NCI-H748 (cell line): ENCODE data around the gene RO60.
A peak's percentile ranks its signal among the peaks of the same experiment; 100 is the strongest.

Experiments
- DNase-seq: peaks from one replicate; lab custom pipeline; 2025; ENCODE audit not compliant: unreplicated experiment; lab: John Stamatoyannopoulos, UW

The RO60 gene

GRCh38 chr1:193060406-193060805 lies 994 bp downstream of the RO60 start:
- DNase-seq = no peak

DNA sequence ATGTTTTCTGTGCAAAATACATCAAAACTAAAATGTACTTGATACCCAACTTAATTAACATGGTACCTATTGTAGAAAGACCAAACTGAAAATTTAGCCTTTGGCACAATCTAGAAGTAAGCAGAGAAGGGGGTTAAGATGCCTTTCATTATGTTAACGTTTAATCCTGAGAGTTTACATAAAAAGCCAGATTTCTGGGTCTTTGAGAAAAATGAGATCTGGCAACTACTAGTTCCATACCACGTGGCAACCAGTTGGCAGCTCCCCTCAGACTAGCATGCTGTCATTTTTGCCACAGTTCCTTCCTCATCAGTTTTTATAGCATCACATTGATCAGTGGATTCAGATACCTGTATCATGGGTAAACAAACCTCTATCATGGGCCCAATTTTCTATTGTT lies 1.5 kb downstream of the RO60 start:
- DNase-seq = no peak

GRCh38 chr1:193062698-193063463 lies 3.5 kb downstream of the RO60 start:
- no peak for DNase-seq

DNA sequence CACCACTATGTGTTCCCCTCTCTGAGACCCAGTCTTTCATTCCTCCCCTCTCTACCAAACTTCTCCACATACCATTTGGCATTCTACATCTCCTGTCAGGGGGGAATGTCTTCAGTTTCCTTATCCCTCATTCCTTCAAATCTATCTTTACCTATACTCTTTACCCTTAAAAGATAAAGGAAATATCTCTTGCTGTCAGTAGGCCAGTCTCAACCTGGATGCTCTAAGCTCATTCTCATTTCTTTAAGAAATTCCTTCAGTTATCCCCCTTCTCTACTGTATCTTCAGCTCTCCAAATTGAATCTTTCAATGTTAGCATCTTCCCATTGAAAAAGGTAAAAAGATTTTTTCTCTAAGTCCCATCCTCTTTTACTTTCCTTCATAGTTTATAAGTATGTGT lies 6.5 kb downstream of the RO60 start:
- DNase-seq = no peak

- DNase-seq = no peak
Observed at GRCh38 chr1:193066606-193067005, 7.2 kb downstream of the RO60 start.

DNA sequence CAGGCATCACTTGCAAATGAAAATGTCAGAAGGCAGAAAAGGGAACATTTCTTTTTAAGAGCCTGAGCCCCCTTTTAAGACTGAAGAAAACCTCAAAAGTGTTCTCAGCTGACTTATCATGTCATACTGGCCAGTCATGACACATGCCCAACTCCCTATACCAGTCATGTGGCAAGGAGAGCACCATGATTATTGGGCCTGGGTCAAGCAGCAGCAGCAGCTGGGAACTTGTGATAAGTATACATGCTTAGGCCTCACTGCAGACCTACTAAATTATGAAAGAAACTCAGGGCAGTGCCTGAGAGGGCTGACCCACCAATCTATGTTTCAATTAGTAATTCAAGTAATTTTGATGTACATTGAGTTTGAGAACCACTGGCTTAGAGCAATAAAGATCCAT lies 8.6 kb downstream of the RO60 start:
- no peak for DNase-seq

- DNase-seq = no peak
Observed at GRCh38 chr1:193069748-193070385, 10.5 kb downstream of the RO60 start.

GRCh38 chr1:193070386-193070753 lies 11.0 kb downstream of the RO60 start:
- DNase-seq = no peak

GRCh38 chr1:193070942-193071341 lies 11.5 kb downstream of the RO60 start:
- no peak for DNase-seq

- DNase-seq = no peak
Observed at GRCh38 chr1:193077991-193078390, 18.6 kb downstream of the RO60 start.

DNA sequence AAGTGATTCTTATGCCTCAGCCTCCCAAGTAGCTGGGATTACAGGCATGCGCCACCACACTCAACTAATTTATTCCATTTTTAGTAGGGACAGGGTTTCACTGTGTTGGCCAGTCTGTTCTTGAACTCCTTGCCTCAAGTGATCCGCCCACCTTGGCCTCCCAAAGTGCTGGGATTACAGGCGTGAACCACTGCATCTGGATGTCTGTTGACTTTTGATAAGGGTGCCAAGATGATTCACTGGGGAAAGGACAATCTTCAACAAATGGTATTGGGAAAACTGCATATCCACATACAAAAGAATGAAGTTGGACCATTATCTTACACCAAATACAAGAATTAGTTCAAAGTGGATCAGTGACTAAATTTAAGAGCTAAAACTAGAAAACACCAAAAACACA lies 19.8 kb downstream of the RO60 start:
- no peak for DNase-seq

DNA sequence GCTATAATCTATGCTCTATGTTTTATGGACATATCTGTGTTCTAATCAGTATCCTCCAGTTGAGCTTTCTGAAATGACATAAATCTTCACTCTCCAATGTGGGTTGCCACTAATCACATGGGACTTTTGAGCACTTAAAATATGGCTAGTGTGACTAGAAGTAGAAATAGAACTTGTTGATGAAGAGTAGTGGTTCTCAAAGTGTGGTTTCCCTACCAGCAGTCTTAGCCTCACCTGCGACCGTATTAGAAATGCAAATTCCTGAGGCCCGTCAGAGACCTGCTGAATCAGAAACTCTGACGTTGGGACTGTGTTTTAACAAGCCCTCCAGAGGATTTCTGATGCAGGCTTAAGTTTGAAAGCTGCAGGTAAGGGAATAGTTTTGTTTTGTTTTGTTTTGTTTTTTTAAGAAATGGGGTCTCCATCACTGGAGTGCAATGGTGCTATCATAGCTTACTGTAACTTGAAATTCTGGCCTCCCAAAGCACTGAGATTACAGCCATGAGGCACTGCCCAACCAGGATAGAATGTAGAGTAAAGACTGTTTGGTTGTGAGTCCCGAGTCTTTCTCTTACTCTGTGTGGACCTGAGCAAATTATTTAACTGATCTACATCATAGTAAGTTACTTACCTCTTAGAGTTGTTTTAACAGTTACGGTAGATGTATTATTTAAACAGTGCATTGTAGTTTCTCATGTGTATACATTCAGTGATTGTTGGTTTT lies 24.1 kb downstream of the RO60 start:
- DNase-seq = no peak

GRCh38 chr1:193085263-193085662 lies 25.9 kb downstream of the RO60 start:
- DNase-seq = peak; percentile 36

DNA sequence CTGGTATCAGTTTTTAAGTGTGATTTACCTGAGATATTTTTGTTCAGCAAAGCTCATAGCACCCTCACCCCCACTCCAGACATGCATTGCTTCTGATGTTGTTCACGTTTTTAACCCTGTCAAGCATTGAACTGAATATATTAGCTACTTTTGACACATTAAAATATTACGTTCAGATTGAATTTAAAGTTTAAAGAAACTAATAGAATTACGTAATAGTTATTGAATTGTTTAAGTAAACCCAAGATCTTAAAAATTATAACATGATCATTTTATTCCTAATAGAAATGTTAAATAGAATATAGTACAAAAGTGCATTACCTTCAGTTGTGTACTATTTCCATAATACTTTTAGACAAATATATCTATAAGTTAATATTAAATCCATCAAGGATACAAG lies 26.9 kb downstream of the RO60 start:
- DNase-seq = no peak

- no peak for DNase-seq
Observed at GRCh38 chr1:193087893-193088292, 28.5 kb downstream of the RO60 start.

DNA sequence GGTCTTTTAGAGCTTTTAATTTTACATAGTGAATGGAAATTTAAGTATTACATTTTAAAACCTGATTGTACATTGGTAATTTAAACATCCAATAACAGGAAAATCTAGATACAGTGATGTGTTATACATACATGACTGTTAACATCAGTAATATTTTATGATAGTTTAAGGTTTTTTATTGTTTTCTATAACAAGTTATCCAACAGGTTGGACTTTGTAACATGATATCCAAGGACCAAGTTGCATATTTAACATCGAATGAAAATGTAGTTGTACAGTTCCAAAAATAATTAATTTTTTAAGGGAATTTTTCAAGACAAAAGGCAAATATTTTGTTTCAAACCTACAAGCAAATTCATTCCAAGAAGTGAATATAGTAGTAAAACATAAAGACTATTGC lies 31.5 kb downstream of the RO60 start:
- DNase-seq = no peak

DNA sequence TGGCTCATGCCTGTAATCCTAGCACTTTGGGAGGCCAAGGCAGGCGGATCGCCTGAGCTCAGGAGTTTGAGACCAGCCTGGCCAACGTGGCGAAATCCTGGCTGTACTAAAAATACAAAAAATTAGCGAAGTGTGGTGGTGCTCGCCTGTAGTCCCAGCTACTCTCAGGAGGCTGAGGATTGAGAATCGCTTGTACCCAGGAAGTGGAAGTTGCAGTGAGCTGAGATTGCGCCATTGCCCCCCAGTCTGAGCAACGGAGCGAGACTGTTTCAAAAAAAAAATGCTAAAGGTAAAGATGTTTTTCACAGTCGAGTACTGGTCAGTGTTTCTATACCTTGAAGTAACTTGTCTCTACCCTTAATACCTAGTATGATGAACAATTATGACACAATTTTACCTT lies 34.7 kb downstream of the RO60 start:
- DNase-seq = no peak

GRCh38 chr1:193102662-193103061 lies 43.2 kb downstream of the RO60 start:
- DNase-seq = no peak

GRCh38 chr1:193103759-193104501 lies 44.5 kb downstream of the RO60 start:
- DNase-seq = no peak

DNA sequence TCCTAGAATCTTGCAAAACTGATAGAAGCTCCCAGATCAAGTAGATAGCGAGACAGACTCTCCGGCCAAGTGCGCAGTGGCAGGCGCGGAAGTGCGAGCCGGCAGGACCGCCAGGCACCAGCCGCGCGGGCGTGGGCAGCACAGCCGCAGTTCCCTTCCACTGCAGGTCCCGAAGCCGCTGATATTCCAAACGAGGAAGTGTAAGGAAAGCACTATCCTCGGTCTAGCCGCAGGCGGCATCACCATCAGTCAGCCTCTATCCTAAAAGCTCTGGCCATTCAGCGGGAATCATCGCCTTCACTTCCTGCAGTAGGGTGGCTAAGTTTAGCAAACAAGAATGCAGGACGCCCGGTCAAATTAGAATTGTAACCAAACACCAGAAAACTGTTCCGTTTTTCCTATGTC lies 45.1 kb downstream of the RO60 start:
- peak; percentile 68 for DNase-seq
